ENCODE data around the gene CLPTM1. TPM values are rescaled to one million over a fixed set of nuclear protein-coding genes. Genes with fewer than 3 reads are reported as not detected.
A peak's percentile ranks its signal among the peaks of the same experiment; 100 is the strongest.

CLPTM1 gene
- total RNA-seq, 1 donor from 2014 or later: 91.4 TPM

DNA sequence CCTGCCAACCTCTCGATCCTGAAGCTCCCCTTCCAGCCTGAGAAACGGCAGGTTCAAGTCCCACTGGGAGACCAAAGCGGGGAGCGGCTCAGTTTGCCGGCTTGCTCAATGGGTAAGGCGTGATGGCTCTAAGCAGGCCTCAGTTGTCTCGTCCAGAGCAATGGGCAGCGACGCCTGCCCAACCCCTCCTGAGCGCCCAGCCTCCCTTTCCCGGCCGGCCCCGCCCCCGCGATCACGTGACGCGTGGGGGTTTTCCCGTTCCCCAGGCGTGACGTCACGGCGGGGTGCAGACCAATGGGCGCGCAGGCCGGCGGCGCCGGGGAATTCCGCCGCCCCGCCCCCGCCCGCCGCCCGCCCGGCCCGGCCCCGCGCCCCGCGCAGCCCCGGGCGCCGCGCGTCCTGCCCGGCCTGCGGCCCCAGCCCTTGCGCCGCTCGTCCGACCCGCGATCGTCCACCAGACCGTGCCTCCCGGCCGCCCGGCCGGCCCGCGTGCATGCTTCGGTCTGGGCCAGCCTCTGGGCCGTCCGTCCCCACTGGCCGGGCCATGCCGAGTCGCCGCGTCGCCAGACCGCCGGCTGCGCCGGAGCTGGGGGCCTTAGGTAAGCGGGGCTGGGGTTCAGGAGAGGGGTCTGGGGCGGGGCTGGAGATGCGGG, 46.0 kb downstream of the CLPTM1 start, which contains the start of gene RELB:
Gene RELB (plus strand): TSS at position 378 of the 653 bp plus-strand sequence. CDS start 116 bp downstream, at position 494.
- Mint-ChIP-seq H3K27me3 (ENCODE audit: low read depth) (no peaks in the 10 kb centered on the region), H3K36me3 (ENCODE audit: low read depth) (no peaks in the 10 kb centered on the region), H3K4me1 (ENCODE audit: low read depth) (peaks cover 8% of the 10 kb centered on the region), H3K9me3 (ENCODE audit: low read depth) (no peaks in the 10 kb centered on the region), H3K27ac (ENCODE audit: unreplicated experiment) (peak within 1 kb of the TSS; percentile 99), H3K4me3 (ENCODE audit: unreplicated experiment) (peak within 1 kb of the TSS; percentile 95)
- DNase-seq (ENCODE audit: low spot score): no peak
- TF ChIP-seq, protein P1, sequence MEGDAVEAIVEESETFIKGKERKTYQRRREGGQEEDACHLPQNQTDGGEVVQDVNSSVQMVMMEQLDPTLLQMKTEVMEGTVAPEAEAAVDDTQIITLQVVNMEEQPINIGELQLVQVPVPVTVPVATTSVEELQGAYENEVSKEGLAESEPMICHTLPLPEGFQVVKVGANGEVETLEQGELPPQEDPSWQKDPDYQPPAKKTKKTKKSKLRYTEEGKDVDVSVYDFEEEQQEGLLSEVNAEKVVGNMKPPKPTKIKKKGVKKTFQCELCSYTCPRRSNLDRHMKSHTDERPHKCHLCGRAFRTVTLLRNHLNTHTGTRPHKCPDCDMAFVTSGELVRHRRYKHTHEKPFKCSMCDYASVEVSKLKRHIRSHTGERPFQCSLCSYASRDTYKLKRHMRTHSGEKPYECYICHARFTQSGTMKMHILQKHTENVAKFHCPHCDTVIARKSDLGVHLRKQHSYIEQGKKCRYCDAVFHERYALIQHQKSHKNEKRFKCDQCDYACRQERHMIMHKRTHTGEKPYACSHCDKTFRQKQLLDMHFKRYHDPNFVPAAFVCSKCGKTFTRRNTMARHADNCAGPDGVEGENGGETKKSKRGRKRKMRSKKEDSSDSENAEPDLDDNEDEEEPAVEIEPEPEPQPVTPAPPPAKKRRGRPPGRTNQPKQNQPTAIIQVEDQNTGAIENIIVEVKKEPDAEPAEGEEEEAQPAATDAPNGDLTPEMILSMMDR (IDR thresholded peaks at IDR 0.05): no peak

DNA sequence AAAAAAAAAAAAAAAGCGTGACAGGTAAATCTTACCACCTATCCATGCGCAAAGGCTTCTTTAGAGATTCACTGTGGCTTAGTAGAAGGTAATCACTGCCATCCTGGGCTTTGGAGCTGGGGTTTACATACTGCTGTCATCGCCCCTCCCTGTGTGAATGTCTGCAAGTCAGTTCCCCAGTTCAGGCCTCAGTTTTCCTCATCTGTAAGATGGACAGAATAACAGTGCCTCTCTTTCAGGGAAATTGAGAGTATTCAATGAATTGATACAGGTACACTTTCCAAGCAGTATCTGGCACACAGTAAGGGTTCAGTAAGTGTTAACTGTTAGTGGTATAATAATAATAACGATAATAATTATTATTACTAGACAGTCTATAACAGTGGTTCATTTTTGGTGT, 48.3 kb downstream of the CLPTM1 start:
- Mint-ChIP-seq H3K9me3 (ENCODE audit: low read depth) (no peaks in the 10 kb centered on the region), H3K4me1 (ENCODE audit: low read depth) (peaks cover 8% of the 10 kb centered on the region), H3K36me3 (ENCODE audit: low read depth) (peaks cover 2% of the 10 kb centered on the region), H3K4me3 (ENCODE audit: unreplicated experiment) (no peak overlapping the region), H3K27ac (ENCODE audit: unreplicated experiment) (no peak overlapping the region), H3K27me3 (ENCODE audit: low read depth) (no peaks in the 10 kb centered on the region)
- no peak for DNase-seq (ENCODE audit: low spot score)
- TF ChIP-seq, protein P1 (IDR thresholded peaks at IDR 0.05): no peak

DNA sequence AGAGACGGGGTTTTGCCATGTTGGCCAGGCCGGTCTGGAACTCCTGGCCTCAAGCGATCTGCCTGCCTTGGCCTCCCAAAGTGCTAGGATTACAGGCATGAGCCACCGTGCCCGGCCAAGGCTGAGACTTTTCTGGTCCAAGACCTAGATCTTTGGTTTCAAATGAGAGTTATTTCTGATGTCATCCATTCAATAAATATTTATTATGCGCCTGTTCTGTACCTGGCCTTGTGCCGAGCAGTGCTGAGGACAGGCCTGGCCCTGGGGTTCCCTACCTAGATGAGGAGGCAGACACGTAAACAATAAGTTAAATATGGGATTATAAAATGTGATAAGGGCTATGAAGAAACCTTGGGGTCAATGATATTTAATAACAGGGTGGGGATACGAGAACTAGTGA, 50.6 kb downstream of the CLPTM1 start:
- H3K36me3 Mint-ChIP-seq (ENCODE audit: low read depth): peaks cover 2% of the 10 kb centered on the region
- H3K4me1 Mint-ChIP-seq (ENCODE audit: low read depth): peaks cover 8% of the 10 kb centered on the region
- no peaks in the 10 kb centered on the region for H3K9me3 Mint-ChIP-seq (ENCODE audit: low read depth)
- H3K4me3 Mint-ChIP-seq (ENCODE audit: unreplicated experiment): no peak overlapping the region
- DNase-seq (ENCODE audit: low spot score): no peak
- TF ChIP-seq, protein P1 (IDR thresholded peaks at IDR 0.05): no peak
- H3K27me3 Mint-ChIP-seq (ENCODE audit: low read depth): no peaks in the 10 kb centered on the region
- H3K27ac Mint-ChIP-seq (ENCODE audit: unreplicated experiment): no peak overlapping the region

DNA sequence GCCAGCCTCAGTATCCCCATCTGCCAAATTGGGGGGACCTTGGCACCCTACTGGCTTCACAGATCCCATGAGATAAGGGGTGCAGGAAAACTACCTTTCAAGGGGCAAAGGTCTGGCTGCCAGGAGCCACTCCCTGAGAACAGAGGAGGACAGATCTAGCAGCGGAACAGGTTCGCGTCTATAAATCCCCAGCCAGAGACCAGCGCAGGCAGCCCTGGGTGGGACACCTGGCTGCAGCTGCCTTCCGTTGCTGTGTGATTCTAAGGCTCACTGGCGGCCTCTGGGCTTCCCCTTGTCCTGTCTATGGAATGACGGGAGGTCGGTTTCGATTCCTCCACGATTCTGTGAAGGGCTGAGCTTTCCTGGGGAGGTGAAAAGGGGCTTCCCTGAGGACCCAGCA, 53.4 kb downstream of the CLPTM1 start:
- no peaks in the 10 kb centered on the region for H3K9me3 Mint-ChIP-seq (ENCODE audit: low read depth)
- no peaks in the 10 kb centered on the region for H3K4me1 Mint-ChIP-seq (ENCODE audit: low read depth)
- H3K27ac Mint-ChIP-seq (ENCODE audit: unreplicated experiment): no peak overlapping the region
- H3K27me3 Mint-ChIP-seq (ENCODE audit: low read depth): no peaks in the 10 kb centered on the region
- H3K36me3 Mint-ChIP-seq (ENCODE audit: low read depth): peaks cover 2% of the 10 kb centered on the region
- H3K4me3 Mint-ChIP-seq (ENCODE audit: unreplicated experiment): no peak overlapping the region
- DNase-seq (ENCODE audit: low spot score): no peak
- TF ChIP-seq, protein P1 (IDR thresholded peaks at IDR 0.05): no peak

DNA sequence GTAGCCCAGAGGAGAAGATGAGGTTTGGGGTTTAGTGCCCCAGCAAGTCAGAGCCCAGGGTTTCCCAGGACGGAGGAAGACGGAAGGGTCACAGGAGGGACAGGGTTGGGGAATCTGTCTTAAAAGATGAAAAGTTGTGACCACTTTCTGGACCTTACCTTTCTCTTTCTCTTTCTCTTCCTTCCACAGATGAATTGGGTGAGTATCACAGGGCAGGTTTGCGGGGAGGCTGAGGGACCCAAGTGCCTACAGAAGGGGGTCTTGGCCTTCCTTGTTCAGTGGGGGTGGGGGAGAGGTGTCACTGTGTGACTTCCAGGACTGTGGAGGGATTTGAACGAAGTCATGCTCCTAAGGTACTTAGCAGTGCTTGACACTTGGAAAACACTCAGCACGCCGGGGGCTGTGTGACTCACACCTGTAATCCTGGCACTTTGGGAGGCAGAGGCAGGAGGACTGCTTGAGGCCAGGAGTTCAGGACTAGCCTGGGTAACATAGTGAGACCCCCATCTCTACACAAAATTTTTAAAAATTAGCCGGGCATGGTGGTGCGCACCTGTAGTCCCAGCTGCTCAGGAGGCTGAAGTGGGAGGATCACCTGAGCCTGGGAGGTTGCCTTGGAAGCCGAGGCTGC, 54.6 kb downstream of the CLPTM1 start:
- Mint-ChIP-seq H3K9me3 (ENCODE audit: low read depth) (no peaks in the 10 kb centered on the region), H3K36me3 (ENCODE audit: low read depth) (peaks cover 2% of the 10 kb centered on the region), H3K27me3 (ENCODE audit: low read depth) (no peaks in the 10 kb centered on the region), H3K27ac (ENCODE audit: unreplicated experiment) (no peak overlapping the region), H3K4me1 (ENCODE audit: low read depth) (no peaks in the 10 kb centered on the region), H3K4me3 (ENCODE audit: unreplicated experiment) (no peak overlapping the region)
- TF ChIP-seq, protein P1 (IDR thresholded peaks at IDR 0.05): no peak
- DNase-seq (ENCODE audit: low spot score): no peak

Data from chondrocyte (in vitro differentiated cells).